GM21619 (cell line): ENCODE measurements around the gene SLC12A4.
"Not testable (repeated sequence)": the region's sequence is repeated elsewhere in the genome, so short reads cannot be mapped to it uniquely, and the experiment has no call there.

ENCODE experiments used
- ATAC-seq: cut with Tn5 transposase; IDR thresholded peaks from one replicate; pipeline ENCODE4 v1.9.1; 2021; ENCODE audit not compliant: unreplicated experiment

Gene SLC12A4

DNA sequence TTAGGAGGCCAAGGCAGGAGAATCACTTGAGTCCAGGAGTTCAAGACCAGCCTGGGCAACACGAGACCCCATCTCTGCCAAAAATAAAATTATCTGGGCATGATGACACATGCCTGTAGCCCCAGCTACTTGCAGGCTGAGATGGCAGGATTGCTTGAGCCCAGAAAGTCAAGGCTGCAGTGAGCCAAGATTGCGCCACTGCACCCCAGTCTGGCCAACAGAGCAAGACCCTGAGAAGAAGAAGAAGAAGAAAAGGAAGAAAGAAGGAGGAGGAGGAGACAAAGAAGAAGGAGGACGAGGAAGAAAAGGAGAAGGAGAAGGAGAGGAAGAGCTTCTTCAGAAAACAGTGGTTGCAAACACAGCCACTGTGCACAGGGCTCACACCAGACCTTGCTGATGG lies 20.2 kb upstream of the SLC12A4 start:
- no peak for ATAC-seq

DNA sequence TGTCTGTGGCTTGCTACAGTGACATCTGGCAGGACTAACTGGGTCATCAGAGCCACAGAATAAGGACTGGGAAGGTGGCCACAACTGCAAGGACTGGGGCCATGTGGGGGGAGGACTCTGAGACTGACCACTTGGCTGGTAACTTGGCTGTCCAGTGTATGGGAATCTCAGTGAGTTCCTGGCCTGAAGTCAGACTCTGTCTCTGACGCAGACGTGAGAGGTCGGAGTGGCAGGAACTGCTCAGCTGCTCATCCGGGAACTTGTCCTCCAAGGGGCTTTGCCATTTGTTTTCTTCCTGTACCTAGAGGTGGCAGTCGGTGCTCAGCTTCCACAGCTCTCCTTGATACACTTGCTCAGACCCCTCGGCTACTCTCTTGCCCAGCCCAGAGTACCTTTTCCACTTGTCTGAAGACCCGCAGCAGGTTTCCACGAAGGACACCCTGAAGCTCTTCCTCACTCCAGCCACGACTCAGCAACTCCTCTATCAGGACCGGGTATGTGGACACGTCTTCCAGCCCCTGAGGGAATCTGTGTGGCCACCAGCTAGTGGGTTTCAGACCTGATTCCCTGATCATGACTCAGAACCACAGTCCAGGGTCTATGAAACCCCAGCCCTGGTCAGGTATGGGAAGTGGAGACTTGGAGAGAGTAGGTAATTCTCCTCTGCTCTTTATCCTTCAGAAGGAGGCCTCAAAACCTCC lies 19.2 kb upstream of the SLC12A4 start:
- no peak for ATAC-seq

DNA sequence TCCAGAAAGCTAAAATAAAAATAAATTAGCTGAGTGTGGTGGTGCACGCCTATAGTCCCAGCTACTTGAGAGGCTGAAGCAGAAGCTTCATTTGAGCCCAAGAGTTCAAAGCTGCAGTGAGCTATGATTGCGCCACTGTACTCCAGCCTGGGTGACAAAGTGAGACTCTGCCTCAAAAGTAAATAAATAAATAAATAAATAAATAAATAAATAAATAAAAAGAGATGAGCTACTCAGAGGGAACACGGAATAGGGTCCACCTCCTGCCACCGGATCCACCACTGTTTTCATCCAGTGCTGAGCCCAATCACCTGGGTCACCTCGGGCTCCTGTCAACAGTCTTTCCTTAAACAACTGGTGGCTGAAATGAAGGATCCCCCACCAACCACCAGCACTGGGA lies 18.5 kb upstream of the SLC12A4 start:
- no peak for ATAC-seq

- no peak for ATAC-seq
These were observed 13.7 kb upstream of the SLC12A4 start for GRCh38 chr16:67982011-67982696.

GRCh38 chr16:67979955-67980678 lies 11.7 kb upstream of the SLC12A4 start, which contains the start of gene DPEP3:
Gene DPEP3, minus strand, starts transcription at chr16:67980499. Its CDS starts 119 bp downstream, at chr16:67980380.
- ATAC-seq: no peak

GRCh38 chr16:67977469-67978227 lies 9.2 kb upstream of the SLC12A4 start:
- ATAC-seq: no peak

DNA sequence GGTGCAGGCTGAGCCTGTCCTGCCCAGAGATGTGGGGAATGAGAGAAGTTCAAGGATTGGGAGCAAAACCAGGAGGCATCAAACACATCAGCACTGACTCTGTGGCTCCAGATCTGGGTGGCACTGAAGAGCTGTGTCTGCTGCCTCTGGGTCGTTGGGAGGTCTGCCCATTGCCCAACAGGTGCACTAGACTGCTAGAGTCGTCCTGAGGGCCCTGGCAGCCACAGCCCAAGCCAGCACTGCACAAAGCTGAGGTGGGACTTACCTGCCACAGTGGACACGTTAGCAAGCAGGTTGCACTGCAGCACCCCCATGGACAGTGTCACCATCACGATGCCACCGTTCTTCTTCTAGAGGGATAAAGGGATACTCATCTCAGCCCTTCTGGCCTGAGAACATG lies 8.6 kb upstream of the SLC12A4 start:
- no peak for ATAC-seq

DNA sequence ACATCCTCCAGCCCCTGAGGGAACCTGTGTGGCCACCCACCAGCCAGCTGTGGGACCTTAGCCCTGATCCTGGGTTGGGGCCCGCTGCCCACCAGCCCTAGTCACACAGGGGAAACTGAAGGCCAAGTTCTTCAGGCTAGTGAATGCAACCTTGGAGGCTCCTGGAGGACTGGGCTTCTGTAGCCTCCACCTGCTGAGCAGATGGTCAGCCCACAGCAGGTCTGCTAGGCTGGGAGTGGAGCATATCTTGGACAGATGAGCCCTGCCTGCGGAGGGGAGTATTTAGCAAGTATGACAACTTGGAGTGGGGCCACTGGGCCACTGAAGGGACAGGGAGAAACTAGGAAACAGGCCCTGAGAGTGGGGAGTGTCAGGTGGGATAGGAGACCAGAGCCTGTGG lies 7.8 kb upstream of the SLC12A4 start:
- ATAC-seq: no peak

GRCh38 chr16:67975321-67976105 lies 7.1 kb upstream of the SLC12A4 start:
- no peak for ATAC-seq

DNA sequence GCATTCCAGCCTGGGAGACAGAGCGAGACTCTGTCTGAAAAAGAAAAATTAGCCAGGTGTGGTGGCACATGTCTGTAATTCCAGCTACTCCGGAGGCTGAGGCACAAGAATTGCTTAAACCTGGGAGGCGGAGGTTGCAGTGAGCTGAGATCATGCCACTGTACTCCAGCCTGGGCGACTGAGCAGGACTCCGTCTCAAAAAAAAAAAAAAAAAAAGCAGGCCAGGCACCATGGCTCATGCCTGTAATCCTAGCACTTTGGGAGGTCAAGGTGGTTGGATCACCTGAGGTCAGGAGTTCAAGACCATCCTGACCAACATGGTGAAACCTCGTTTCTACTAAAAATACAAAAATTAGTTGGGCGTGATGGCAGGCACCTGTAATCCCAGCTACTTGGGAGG lies 3.8 kb upstream of the SLC12A4 start:
- ATAC-seq: not testable (repeated sequence)

- no peak for ATAC-seq
These were observed 2.7 kb upstream of the SLC12A4 start for GRCh38 chr16:67971111-67971510.

- ATAC-seq: no peak
These were observed 1.0 kb upstream of the SLC12A4 start for GRCh38 chr16:67969254-67970039.

- peak; percentile 27 for ATAC-seq
These were observed 458 bp downstream of the SLC12A4 start for GRCh38 chr16:67967958-67968399.

GRCh38 chr16:67967183-67967957 lies 1.1 kb downstream of the SLC12A4 start:
- no peak for ATAC-seq

DNA sequence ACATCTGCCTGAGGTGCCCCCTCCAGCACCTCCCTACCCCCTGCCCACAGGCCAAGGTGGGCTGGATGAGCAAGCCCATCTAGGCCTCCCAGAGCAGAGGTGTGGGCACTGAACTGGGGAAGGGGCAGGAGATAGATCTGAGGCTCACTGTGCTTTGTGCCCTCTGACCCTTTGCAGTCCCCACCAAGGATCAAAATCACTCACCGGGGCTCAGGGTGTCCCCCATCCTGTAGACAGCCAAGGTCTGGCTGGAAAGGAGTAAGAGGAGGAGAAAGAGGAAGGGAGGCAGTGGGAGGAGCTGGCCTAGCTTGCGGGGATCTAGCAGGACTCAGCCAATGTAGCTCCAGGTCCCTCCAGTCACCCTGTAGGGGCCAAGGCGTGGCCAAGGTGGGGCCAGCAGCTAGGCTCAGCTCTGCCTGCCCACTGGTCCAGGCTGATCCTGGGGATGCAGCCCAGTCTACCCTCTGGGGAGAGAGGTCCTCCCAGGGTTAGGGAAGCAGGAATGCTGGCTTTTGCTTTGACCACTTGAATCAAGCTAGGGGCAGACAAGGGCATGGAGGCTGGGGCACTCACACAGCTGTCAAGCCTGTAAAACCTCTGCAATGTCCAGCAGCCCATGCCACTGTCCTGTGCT lies 1.8 kb downstream of the SLC12A4 start:
- ATAC-seq: no peak

DNA sequence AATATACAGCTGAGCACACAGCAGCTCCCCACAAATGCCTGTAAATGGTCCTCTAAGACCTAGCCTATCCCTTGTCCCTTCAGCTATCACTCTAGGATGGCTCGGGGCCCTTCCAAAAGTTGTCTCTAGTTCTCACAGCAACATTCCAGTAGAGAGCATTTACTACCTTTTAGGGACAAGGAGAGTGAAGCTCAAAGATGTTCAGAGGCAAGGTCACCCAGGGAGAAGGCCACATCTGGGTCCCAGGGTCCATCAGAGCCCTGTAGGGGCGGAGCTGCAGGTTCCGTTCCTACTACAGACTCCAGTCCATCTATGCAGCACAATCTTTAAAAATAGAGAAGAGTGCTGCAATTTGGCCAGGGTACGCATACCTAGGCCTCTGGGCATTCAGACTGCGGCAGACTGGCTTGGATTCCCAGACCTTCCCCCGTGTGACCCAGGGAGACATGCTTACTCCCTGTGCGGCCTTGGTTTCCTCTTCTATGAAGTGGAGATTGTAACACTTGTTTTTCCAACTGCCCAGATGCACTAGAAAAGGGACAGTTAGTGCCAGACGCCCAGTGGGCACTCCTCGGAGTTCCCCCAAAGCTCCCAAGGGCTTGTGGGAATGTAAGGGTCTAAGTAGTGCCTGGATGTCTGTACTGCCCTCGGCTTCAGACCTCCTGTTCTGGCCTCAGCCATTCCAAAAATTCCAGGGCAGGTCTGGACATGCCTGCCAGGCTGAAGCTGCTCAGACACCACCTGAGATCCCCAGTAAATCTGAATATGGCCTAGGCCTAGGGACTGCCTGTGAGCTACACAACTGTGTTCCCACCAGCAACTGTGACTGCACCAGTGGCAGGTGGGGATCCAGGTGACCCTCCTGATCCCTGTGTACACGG lies 2.5 kb downstream of the SLC12A4 start:
- no peak for ATAC-seq

- no peak for ATAC-seq
These were observed 3.8 kb downstream of the SLC12A4 start for GRCh38 chr16:67964477-67965131.
